OCI-M2 (cell line): ENCODE measurements around the gene SDK2.

Experiments
- DNase-seq: peaks from one replicate; lab custom pipeline; 2025; ENCODE audit not compliant: unreplicated experiment; lab: John Stamatoyannopoulos, UW

Gene SDK2, protein sequence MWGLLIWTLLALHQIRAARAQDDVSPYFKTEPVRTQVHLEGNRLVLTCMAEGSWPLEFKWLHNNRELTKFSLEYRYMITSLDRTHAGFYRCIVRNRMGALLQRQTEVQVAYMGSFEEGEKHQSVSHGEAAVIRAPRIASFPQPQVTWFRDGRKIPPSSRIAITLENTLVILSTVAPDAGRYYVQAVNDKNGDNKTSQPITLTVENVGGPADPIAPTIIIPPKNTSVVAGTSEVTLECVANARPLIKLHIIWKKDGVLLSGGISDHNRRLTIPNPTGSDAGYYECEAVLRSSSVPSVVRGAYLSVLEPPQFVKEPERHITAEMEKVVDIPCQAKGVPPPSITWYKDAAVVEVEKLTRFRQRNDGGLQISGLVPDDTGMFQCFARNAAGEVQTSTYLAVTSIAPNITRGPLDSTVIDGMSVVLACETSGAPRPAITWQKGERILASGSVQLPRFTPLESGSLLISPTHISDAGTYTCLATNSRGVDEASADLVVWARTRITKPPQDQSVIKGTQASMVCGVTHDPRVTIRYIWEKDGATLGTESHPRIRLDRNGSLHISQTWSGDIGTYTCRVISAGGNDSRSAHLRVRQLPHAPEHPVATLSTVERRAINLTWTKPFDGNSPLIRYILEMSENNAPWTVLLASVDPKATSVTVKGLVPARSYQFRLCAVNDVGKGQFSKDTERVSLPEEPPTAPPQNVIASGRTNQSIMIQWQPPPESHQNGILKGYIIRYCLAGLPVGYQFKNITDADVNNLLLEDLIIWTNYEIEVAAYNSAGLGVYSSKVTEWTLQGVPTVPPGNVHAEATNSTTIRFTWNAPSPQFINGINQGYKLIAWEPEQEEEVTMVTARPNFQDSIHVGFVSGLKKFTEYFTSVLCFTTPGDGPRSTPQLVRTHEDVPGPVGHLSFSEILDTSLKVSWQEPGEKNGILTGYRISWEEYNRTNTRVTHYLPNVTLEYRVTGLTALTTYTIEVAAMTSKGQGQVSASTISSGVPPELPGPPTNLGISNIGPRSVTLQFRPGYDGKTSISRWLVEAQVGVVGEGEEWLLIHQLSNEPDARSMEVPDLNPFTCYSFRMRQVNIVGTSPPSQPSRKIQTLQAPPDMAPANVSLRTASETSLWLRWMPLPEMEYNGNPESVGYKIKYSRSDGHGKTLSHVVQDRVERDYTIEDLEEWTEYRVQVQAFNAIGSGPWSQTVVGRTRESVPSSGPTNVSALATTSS (N-terminal part only)

DNA sequence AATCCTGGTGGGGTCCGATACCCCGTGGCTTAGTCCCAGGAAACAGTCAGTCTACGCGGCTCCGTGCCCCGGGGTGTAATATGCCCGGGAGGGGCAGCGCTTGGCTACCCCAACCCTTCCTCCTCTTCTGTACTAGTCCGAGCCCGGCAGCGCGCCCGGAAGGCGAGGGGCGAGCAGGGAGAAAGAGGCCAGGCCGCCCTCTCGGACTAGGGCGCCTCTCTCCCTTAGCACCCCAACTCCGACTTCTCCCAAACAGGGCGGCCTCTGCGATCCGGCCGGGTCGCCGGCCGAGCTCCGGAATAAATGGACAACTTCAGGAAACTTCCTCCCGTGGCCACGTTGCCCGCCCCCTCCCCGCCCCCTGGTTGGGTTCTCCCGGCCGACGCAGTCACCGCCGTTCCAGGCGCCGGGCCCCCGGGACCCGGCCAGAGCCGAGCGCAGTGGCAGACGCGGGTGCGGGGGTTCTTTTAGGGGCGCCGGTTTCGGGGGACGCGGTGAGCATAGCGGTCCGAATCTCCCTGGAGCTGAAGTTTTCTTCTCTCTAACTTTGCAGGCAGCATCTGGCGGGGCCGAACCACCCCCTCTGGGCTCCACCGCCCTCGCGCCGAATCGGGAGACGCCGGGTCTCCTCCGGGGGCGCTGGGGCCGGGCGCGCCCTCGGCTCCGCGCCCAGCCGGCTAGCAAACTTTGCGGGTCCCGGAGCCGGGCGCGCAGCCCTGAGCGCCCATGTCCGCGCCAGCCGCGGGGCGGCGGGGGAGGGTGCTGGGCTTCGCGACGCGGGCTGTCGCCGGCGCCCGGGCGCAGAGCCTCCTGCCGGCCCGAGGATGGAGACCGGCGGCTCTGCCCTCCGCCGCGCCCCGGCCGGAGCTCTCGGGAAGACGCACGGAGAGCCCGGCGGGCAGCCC lies at the start of gene SDK2:
SDK2 (minus strand) TSS at position 301 of the 905 bp plus-strand sequence. CDS start 357 bp downstream, outside the sequence.
- no peak for DNase-seq

DNA sequence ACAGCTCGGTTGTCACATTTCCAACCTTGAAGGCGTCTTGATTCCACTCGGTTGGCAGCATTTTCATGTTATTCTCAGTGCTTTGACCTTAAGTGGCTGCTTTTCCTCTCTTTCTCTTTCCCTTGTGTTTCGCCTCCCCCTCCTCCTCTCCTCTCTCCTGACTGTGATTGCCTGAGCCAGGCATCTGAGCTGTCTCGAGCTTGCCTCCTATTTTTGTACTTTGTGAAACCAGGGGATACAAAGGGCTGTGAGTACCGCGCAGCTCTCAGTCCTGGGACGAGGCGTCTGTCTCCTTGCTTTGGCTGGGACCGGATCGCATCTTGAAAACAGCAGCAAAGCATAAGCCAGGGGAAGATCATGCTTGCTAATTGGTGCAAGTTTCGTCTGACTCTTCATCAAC lies 48.8 kb upstream of the SDK2 start:
- no peak for DNase-seq

DNA sequence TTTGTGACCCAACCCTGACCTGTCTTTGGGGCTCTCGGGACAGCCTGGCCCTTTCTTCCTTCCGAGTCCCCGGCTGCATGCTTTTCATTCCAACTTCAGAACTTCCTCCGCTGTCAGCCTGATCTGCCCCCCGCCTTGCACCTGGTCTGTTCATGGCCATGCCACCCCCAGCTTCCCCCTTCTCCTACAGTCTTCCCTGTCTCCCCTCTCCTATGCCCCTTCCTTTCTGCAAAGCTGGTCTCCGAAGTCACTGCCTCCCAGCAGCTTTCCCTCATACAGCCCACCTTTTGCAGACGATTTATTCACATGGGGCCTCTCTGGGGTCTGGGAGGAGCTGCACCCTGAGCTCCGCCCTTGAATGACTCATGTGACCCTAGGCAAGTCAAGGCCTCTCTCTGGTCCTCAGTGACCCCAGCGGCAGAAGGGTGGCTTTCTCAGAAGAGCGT lies 47.1 kb upstream of the SDK2 start:
- no peak for DNase-seq

DNA sequence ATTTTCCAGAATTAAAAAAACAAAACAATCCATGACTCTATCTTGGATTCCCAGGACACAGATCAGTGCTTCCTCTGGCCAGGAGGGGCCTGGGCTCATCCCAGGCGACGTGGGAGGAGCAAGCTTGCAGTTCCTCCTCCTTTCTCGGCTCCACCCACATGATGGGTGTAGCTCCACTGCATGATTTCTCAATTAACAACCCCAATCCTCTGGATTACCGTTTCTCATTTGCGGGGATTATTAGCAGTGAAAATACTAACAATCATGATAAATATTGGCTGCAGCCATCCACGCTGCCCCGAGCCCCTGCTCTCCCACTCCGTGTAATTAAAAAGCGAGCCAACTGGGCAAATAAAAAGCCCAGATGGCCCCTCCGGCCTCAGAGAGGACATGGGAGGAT lies 46.4 kb upstream of the SDK2 start:
- no peak for DNase-seq

DNA sequence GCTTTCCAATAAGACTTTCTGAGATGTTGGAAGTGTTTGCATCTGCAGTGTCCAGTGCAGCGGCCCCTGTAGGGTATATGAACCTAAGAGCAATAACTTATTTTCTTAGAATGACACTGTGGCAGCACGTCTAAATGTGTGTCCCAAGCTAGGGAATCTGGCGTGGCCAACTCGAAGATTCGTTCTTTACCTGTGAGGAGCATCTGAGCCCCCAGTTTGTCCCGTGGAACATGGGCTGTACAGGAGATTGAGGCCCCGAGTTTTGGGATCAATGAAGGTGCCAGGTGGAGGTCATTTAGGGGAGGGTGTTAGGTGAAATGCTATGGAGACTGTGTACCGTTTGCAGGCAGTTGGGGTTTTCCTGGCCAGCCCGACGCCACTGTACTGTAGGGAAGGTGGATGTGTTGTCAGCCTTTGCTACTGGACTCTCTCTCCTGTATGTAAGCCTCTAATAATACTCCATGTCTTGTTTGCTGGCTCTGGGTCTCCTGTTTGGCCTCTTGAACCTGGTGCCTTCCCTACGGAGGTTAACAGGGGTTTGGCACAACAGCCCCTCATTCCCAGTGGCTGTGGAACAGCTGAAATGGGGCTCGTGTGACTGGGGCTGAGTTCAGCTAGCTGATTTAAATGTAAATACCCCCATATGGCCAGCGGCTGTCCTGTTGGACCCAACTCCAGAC lies 45.5 kb upstream of the SDK2 start:
- DNase-seq = no peak

DNA sequence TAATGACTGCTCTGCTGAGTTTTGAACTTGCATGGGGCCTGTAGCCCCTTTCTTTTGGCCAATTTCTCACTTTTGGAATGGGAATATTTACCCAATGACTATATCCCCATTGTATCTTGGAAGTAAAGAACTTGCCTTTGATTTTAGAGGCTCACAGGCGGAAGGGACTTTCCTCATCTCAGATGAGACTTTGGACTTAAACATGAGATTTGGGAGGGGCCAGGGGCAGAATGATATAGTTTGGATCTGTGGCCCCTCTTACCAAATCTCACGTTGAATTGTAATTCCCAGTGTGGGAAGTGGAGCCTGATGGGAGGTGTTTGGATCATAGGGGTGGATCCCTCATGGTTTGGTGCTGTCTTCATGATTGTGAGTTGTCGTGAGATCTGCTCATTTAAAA lies 42.7 kb upstream of the SDK2 start:
- no peak for DNase-seq

DNA sequence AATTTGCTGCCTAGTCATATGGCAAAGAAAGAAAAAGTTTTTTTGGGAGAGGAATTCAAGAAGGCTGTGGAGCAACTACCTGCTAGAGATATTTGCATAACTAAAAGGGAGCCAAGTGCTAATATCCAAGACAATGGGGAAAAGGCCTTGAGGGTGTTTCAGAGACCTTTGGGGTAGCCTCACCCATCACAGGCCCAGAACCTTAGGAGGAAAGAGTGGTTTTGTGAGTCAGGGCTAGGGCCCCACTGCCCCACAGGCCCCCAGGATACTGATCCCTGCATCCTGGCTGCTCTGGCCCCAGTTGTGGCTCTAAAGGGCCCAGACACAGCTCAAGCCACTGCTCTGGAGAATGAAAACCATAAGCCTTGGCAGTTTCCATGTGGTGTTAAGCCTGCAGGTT lies 41.9 kb upstream of the SDK2 start:
- no peak for DNase-seq

DNA sequence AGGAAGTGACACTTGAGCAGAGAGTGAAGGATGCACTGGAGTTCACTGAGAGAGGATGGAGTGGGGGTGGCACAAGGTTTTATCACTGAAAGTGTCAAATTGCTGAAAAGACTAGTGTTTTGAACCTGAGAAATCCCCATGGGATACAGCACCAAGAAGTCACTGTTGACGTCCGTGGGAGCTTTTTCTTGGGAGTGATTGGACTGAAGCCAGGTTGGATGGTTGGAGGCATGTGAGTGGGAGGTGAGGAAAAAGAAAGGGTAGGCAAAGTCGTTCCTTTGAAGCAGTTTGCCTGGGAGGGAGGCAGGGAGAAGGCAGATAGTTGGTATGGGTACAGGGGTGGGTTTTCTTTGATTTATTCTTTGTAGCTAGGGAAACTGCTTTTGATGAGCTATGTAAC lies 39.9 kb upstream of the SDK2 start:
- no peak for DNase-seq

DNA sequence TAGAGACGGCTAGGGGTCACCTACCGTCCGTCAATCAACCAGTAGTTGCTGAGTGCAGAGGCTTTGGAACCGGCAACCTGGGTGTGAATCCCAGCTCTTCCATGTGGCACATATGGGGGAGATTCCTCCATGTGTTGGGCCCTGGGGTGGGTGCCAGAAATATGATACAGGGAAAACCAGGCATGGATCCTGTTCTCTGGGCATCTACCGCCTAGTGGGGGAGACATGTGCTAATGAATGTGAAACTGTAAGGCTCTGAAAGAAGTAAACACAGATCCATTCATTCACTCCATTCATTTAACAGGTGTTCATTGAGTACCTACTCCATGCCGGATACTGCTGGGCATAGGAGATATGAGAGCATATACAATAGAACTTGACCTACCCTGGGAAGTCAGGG lies 39.5 kb upstream of the SDK2 start:
- DNase-seq = no peak

DNA sequence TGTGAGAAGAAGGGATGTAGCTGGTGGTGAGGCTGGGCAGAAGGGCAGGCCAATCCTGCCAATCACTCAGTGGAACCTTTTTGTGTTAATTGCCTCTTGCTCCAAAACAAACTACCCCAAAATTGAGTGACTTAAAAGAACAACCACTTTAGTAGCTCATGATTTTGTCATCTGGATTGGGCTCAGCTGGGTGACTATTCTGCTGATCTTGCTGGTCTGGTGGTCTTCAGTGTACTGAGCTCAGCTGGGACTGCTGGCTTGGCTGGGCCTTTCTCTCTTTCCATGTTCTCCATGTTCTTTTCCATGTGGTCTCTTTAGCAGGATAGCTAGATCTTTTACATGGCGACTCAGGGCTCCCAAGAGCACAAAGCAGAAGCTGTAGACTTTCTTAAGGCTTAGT lies 37.7 kb upstream of the SDK2 start:
- no peak for DNase-seq

DNA sequence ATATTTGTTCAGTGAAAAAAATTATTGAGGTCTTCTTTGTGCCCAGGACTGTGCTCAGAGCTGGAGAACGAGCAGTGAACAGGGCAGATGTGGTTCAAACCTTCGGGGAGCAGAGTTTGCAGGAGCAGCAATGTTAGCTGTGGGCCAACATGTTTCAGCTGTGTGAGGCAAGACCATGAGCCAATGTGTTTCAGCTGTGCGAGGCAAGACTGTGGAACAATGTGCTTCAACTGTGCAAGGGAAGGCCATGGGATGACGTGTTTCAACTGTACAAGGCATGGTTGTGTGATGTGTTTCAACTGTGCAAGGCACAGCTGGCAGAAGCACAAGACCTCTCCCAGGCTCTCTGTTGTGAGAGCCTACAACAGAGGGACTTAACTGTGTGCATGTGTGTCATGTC lies 35.2 kb upstream of the SDK2 start:
- no peak for DNase-seq

DNA sequence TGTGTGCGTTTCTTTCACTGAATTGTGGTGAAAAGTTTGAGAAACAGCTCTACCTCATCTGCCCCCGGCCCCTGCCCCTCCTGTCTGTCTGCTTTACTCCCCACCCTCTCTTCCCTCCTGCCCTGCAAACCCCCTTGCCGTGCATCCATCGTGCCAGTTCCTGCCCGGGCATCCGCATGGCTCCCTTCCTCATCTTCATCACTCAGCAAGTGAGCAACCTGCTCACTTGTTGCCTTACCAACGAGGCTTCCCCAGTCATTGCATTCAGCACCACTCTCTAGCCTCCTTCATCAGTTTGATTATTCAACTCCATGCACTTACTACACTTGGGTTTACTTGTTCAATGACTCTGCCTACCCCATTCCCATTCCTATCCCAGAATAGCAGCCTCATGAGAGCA lies 34.8 kb upstream of the SDK2 start:
- DNase-seq = no peak

DNA sequence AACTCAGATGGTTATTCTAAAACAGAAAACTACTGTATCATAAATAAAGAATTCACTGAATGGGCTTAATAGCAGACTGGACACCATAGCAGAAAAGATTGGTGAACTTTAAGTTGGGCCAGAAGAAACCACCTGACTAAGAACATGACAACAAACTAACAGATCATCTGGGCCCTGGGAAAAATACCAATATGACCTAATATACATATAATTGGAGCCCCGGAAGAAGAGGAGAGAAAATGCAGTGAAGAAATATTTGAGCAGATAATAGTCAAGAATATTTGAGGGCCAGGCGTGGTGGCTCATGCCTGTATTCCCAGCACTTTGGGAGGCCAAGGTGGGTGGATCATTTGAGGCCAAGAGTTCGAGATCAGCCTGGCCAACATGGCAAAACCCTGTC lies 25.5 kb upstream of the SDK2 start:
- no peak for DNase-seq

DNA sequence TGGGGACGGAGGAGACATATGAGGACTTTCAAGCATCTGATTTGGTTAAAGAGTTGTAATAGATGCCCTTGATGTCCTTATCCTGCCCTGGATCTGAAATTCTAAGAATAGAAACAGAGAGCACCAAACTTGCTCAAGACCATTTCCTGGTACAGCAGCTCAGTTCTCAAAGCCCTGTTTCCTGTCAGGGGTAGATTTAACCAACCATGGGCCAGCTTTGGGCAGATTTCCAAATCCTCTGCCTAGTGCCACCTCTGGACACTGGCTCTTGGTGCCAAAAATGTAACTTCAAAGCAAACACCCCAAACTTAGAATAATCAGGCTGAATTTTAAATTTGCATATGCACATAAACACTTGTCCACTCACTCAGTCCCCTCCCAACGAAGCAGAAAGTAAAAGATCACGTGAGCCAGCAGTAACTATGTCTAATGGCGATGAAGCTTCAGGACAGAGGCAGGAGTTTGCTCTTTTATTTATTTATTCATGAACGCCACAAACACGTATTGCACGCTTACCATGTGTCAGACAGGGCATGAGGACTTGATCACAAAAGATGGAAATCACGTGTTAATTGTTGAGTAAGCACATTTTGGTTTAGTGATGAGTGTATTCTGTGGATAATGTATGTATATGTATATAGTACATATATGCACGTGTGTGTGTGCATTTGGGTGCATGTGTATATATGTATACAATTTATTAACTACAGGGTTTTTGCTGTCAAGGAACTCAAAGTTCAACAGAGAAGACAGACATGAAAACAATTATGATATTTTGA lies 23.1 kb upstream of the SDK2 start:
- no peak for DNase-seq

DNA sequence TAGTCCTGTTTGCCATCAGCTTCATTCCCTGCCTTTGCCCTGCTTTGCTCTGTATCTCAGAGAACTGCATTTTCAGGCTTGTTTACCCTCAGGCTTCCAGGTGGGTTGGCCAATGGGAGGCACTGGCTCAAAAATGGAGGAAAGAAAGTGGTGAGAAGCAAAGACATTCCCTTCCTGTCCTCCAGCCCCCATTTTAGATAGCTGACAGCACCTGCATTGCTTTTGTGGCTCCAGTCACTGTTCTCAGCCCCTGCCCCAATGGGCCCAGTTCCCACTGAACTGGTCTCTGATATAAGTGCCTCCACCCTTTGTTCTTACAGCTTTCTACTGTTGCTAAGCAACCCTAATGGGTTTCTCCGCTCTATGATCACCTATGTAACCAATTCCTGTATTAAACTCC lies 19.4 kb upstream of the SDK2 start:
- no peak for DNase-seq

DNA sequence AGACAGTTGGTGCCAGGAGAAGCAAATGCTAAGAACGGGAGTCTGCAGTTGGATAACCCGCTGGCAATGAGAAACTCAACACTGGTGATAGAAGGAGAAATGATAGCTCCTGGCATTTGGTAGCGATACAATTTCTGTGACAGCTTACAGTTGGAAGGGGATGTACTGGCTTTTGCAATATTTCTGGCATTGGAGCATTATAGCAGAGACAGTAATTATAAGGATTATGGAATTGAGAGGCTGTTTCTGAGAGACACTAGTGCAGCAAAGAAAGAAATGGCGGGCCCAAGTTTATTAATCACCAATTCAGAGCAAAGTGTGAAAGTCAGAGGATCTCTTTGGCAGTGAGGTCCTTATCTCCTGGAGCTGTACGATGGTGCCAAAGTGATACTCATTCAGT lies 16.1 kb upstream of the SDK2 start:
- no peak for DNase-seq

DNA sequence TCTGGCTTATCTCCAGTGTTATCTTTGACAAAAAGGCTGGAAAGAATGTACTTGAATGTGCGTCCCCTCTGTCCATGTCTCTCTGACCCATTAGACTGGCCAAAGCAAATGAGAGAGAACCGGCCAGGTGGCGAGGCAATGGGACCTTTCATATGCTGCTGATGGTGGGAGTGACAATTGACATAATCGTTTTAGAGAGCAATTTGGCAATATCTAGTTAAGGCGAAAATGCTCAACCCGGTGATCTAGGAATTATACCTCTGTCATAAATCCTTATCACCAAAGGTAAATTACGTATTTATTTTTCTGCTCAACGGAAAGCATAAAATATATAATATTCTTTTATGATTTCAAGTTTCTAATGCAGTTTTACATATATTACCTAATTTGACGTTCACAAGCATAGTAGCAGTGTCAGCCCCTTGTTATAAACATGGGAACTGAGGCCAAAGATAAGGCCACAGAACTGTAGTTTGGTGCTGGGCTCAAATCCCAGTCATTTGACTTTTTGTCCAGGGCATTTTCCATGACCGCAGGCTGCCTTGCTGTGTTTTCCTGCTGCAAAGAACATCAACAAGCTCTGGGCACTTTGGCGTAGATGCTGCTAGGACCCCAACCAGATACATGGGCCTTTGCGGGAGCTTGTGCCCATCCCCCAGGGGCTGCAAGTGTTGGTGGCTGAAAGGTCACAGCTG lies 14.7 kb upstream of the SDK2 start:
- DNase-seq = no peak

DNA sequence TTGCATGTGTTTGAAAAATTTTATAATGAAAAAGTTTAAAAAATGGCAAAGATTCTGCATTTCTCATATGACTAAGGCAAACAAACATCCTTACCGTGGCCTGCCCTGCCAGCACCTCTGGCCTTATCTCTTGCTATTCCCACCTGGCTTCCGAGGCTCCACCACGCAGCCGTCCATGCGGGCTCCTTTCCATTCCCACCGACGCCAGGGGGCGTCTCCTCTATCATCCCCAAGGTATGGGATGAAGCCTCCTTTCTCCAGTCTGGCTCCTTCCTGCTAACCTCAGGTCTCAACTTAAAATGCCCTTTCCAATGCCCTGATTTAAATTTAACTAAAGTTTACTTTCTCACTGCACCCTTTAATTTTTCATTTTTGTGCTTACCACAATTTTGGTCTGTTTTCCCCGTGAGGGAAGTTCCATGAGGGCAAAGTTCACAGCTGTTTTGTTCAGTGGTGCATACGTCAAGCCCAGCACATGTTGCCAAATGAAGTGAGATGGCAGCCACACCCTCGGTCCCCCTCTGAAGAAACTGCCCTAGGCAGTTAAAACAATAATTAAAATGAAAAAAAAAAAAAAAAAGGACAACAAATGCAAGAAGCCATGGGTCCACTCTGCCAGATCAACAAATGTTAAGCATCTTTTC lies 13.3 kb upstream of the SDK2 start:
- no peak for DNase-seq
